Osteocyte (in vitro differentiated cells): Measurements from ENCODE around the gene SEMA4D. TPM values are rescaled to one million over a fixed set of nuclear protein-coding genes. Genes with fewer than 3 reads are reported as not detected.
"Not testable (repeated sequence)": the region's sequence is repeated elsewhere in the genome, so short reads cannot be mapped to it uniquely, and the experiment has no call there.

Experiments
- DNase-seq: peaks from one replicate; pipeline ENCODE4 v3.0.0; 2021; ENCODE audit warnings: mixed read lengths; ENCODE audit not compliant: unreplicated experiment; ENCODE audit errors: extremely low spot score
- H3K27ac Mint-ChIP-seq: one replicate; pipeline ENCODE4 v1.8.0; 2021; ENCODE audit warnings: mild to moderate bottlenecking, mixed read lengths; ENCODE audit not compliant: unreplicated experiment
- H3K27me3 Mint-ChIP-seq: one replicate; pipeline ENCODE4 v1.8.0; 2021; ENCODE audit warnings: mixed read lengths; ENCODE audit not compliant: unreplicated experiment
- H3K36me3 Mint-ChIP-seq: one replicate; pipeline ENCODE4 v1.8.0; 2021; ENCODE audit warnings: mixed read lengths; ENCODE audit not compliant: unreplicated experiment
- H3K4me1 Mint-ChIP-seq: one replicate; pipeline ENCODE4 v1.8.0; 2021; ENCODE audit warnings: mixed read lengths; ENCODE audit not compliant: unreplicated experiment
- H3K4me3 Mint-ChIP-seq: one replicate; pipeline ENCODE4 v1.8.0; 2021; ENCODE audit warnings: mild to moderate bottlenecking, moderate library complexity, mixed read lengths; ENCODE audit not compliant: unreplicated experiment
- H3K9me3 Mint-ChIP-seq: one replicate; pipeline ENCODE4 v1.8.0; 2021; ENCODE audit warnings: mixed read lengths; ENCODE audit not compliant: unreplicated experiment
- total RNA-seq: library from RNA; stranded (reverse); gene quantifications from 2 replicates; pipeline ENCODE4 v1.2.1, GENCODE V29; 2021
- TF ChIP-seq, protein P1 (sequence below): fragments of 200-600 bp; sonication (generic); IDR thresholded peaks from 2 replicates; pipeline ENCODE4 v1.5.0; 2021; ENCODE audit warnings: antibody characterized with exemption, mild to moderate bottlenecking, moderate library complexity

Gene SEMA4D
- total RNA-seq, 1 donor from 2014 or later, result 2.0 TPM

- Mint-ChIP-seq H3K27ac (no peak overlapping the region), H3K4me3 (no peak overlapping the region), H3K4me1 (peaks cover 3% of the 10 kb centered on the region), H3K36me3 (no peaks in the 10 kb centered on the region), H3K27me3 (no peaks in the 10 kb centered on the region), H3K9me3 (no peaks in the 10 kb centered on the region)
- TF ChIP-seq, protein P1, sequence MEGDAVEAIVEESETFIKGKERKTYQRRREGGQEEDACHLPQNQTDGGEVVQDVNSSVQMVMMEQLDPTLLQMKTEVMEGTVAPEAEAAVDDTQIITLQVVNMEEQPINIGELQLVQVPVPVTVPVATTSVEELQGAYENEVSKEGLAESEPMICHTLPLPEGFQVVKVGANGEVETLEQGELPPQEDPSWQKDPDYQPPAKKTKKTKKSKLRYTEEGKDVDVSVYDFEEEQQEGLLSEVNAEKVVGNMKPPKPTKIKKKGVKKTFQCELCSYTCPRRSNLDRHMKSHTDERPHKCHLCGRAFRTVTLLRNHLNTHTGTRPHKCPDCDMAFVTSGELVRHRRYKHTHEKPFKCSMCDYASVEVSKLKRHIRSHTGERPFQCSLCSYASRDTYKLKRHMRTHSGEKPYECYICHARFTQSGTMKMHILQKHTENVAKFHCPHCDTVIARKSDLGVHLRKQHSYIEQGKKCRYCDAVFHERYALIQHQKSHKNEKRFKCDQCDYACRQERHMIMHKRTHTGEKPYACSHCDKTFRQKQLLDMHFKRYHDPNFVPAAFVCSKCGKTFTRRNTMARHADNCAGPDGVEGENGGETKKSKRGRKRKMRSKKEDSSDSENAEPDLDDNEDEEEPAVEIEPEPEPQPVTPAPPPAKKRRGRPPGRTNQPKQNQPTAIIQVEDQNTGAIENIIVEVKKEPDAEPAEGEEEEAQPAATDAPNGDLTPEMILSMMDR, result no peak
- DNase-seq, result no peak
Measured at GRCh38 chr9:89372230-89372816, 125.6 kb downstream of the SEMA4D start.

DNA sequence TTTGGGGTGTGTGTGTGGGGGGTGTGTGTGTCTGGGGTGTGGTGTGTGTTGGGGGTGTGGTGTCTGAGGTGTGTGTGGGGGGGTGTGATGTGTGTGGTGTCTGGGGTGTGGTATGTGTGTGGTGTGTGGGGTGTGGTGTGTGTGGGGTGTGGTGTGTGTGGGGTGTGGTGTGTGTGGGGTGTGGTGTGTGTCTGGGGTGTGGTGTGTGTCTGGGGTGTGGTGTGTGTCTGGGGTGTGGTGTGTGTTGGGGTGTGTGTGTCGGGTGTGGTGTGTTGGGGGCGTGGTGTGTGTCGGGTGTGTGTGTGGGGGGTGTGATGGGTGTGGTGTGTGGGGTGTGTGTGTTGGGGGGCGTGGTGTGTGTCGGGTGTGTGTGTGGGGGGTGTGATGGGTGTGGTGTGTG, 126.1 kb downstream of the SEMA4D start:
- H3K36me3 Mint-ChIP-seq, H3K27me3 Mint-ChIP-seq, H3K4me1 Mint-ChIP-seq, DNase-seq, H3K4me3 Mint-ChIP-seq, H3K27ac Mint-ChIP-seq, H3K9me3 Mint-ChIP-seq: not testable (repeated sequence)

GRCh38 chr9:89370593-89370992, 127.3 kb downstream of the SEMA4D start:
- H3K27ac Mint-ChIP-seq, result no peak overlapping the region
- H3K4me1 Mint-ChIP-seq, result peaks cover 3% of the 10 kb centered on the region
- no peak overlapping the region for H3K4me3 Mint-ChIP-seq
- no peak for DNase-seq
- TF ChIP-seq, protein P1, result no peak
- H3K27me3 Mint-ChIP-seq, result no peaks in the 10 kb centered on the region
- no peaks in the 10 kb centered on the region for H3K9me3 Mint-ChIP-seq
- H3K36me3 Mint-ChIP-seq, result no peaks in the 10 kb centered on the region

DNA sequence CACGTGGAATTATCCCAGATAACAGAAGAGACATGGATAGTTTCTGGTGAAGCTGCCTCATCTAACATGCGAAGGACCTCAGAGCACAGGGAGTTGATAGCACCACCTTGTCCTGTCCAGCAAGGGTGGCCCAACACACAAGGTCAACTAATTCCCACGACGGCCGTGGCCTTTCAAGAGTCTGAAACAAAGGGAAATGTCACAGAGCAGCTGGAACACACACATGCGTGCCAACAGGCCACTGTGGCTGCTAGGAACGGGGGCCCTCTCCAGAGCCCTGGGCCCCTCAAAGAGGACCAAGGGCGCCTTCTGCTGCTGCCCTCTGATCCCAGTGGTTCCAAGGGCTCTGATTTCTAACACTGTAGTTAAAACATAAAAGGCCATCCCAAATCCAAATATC, 128.9 kb downstream of the SEMA4D start:
- no peak for DNase-seq
- Mint-ChIP-seq H3K4me3 (no peak overlapping the region), H3K9me3 (no peaks in the 10 kb centered on the region), H3K4me1 (peaks cover 3% of the 10 kb centered on the region), H3K27ac (no peak overlapping the region), H3K36me3 (no peaks in the 10 kb centered on the region), H3K27me3 (no peaks in the 10 kb centered on the region)
- TF ChIP-seq, protein P1, result no peak

DNA sequence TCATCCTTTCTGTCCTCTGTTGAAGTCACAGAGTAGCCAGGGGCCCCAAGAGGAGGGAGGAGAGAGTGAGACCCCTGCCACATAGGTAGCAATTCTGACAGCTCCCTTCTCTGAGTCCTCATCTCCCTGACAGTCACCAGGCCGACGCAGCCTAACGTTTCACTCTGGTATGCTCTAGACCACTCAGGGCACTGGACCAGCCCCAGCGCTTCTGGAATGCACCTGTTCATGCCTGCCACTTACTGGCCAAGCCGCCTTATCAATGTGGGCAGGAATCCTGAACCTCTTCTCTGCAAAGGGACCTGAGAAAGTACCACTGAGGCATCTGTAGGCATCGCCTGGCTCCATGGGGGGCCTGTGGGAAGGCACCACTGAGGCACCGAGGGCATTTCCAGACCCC, 129.4 kb downstream of the SEMA4D start:
- no peak for DNase-seq
- Mint-ChIP-seq H3K4me1 (no peaks in the 10 kb centered on the region), H3K27me3 (no peaks in the 10 kb centered on the region), H3K27ac (no peak overlapping the region), H3K4me3 (no peak overlapping the region), H3K36me3 (no peaks in the 10 kb centered on the region), H3K9me3 (no peaks in the 10 kb centered on the region)
- TF ChIP-seq, protein P1, result no peak
